ENCODE data around the gene ZDHHC11B.

ZDHHC11B gene

DNA sequence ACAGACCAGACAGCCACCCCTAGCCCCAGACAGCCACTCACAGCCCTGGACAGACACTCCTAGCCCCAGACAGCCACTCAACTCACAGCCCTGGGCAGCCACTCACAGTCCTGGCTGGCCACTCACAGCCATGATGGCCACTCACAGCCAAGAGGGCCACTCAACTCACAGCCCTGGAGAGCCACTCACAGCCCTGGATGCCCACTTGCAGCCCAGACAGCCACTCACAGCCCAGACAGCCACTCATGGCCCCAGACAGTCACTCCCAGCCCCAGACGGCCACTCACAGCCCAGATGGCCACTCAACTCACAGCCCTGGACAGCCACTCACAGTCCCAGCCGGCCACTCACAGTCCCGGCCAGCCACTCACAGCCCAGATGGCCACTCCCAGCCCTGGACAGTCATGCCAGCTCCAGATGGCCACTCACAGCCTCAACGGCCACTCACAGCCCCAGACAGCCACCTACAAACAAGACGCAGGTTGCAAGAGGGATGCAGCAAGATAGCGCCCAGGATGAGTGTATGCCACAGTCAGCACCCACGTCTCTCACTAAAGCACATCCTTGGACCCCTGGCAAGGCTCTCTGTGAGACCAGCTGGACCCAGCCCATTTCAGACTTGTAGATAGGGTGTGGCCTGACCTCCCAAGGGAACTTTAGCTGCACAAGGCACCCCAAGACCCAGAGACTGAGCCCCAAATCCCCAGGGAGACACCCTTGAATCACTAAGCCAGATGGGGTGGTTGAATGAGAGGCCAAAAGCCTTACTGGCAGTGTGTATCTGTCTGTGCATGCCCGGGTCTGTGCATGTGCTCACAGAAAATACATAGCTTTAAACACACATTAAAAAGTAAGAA, 22.4 kb downstream of the ZDHHC11B start:
- Histone ChIP-seq H2AFZ (ENCODE audit: low read depth, low read length) (no peak overlapping the region), H3K27ac (ENCODE audit: low read length) (no peak overlapping the region), H3K79me2 (ENCODE audit: low read length) (no peaks in the 10 kb centered on the region), H3K9me3 (ENCODE audit: insufficient read depth, low read length) (no peaks in the 10 kb centered on the region), H3K4me3 (ENCODE audit: low read length) (no peak overlapping the region), H3K36me3 (replicated peaks; ENCODE audit: low read depth, low read length) (no peaks in the 10 kb centered on the region), H3K4me2 (ENCODE audit: low read length) (no peak overlapping the region), H3K27me3 (ENCODE audit: low read depth, low read length) (no peaks in the 10 kb centered on the region), H3K4me1 (ENCODE audit: low read length) (no peaks in the 10 kb centered on the region), H3K9ac (ENCODE audit: low read length) (no peak overlapping the region), H4K20me1 (ENCODE audit: insufficient read depth, low read length) (no peaks in the 10 kb centered on the region)
- no peak for TF ChIP-seq EZH2phosphoT487 (IDR thresholded peaks at IDR 0.05; ENCODE audit: low read depth)

- Histone ChIP-seq H3K4me1 (ENCODE audit: low read length) (no peaks in the 10 kb centered on the region), H2AFZ (ENCODE audit: low read depth, low read length) (no peak overlapping the region)
Measured at GRCh38 chr5:761059-761771, 23.3 kb downstream of the ZDHHC11B start.

DNA sequence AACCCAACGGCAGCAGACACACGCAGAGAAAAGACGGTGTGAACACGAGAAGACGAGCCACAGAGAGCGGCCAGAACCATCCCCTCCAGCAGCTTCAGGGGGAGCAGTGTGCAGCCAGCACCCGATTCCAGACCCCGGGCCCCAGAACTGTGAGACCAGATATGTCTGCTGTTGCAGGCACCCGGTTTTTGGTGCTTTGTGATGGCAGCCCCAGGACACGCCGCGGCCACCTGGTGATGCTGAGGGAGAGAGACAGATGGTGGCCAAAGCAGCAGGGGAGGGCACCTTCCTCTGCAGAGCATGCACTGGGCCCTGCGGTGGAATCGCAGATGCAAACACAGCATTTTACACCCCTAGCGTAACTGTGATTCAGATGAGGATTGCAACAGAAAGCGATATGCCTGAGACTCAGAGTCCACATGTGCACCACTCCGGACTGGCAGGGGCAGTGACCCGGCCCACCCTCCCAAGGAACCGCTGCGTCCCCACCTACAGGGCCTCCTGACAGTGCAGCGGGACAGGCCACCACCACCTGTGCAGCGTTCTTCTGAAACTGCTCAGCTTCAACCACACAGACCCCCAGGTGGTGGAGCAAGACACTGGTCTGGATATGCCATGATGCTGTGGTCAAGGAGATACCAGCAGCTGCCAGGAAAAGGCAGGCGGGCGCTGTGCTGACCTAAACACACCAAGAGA, 24.0 kb downstream of the ZDHHC11B start:
- no peak overlapping the region for H2AFZ ChIP-seq (ENCODE audit: low read depth, low read length)
- H3K4me2 ChIP-seq (ENCODE audit: low read length), result no peak overlapping the region
- TF ChIP-seq EZH2phosphoT487 (IDR thresholded peaks at IDR 0.05; ENCODE audit: low read depth), result no peak
- no peak for TF ChIP-seq CTCF (IDR thresholded peaks at IDR 0.05; ENCODE audit: low read depth, low read length)
- no peak overlapping the region for H3K4me3 ChIP-seq (ENCODE audit: low read length)
- H3K9ac ChIP-seq (ENCODE audit: low read length), result no peak overlapping the region
- no peaks in the 10 kb centered on the region for H3K79me2 ChIP-seq (ENCODE audit: low read length)
- H4K20me1 ChIP-seq (ENCODE audit: insufficient read depth, low read length), result no peaks in the 10 kb centered on the region
- H3K27me3 ChIP-seq (ENCODE audit: low read depth, low read length), result no peaks in the 10 kb centered on the region
- no peaks in the 10 kb centered on the region for H3K9me3 ChIP-seq (ENCODE audit: insufficient read depth, low read length)
- no peaks in the 10 kb centered on the region for H3K36me3 ChIP-seq (replicated peaks; ENCODE audit: low read depth, low read length)
- H3K4me1 ChIP-seq (ENCODE audit: low read length), result no peaks in the 10 kb centered on the region
- H3K27ac ChIP-seq (ENCODE audit: low read length), result no peak overlapping the region

More at GRCh38 chr5:761059-761771, 23.3 kb downstream of the ZDHHC11B start:
- no peak overlapping the region for H3K9ac ChIP-seq (ENCODE audit: low read length)
- no peaks in the 10 kb centered on the region for H3K9me3 ChIP-seq (ENCODE audit: insufficient read depth, low read length)
- TF ChIP-seq EZH2phosphoT487 (IDR thresholded peaks at IDR 0.05; ENCODE audit: low read depth) (no peak), CTCF (IDR thresholded peaks at IDR 0.05; ENCODE audit: low read depth, low read length) (no peak)
- no peaks in the 10 kb centered on the region for H3K36me3 ChIP-seq (replicated peaks; ENCODE audit: low read depth, low read length)
- no peak overlapping the region for H3K4me3 ChIP-seq (ENCODE audit: low read length)
- H4K20me1 ChIP-seq (ENCODE audit: insufficient read depth, low read length), result no peaks in the 10 kb centered on the region
- no peak overlapping the region for H3K4me2 ChIP-seq (ENCODE audit: low read length)
- H3K27ac ChIP-seq (ENCODE audit: low read length), result no peak overlapping the region
- no peaks in the 10 kb centered on the region for H3K27me3 ChIP-seq (ENCODE audit: low read depth, low read length)
- H3K79me2 ChIP-seq (ENCODE audit: low read length), result no peaks in the 10 kb centered on the region

- H3K4me2 ChIP-seq (ENCODE audit: low read length), result no peak overlapping the region
- no peaks in the 10 kb centered on the region for H3K9me3 ChIP-seq (ENCODE audit: insufficient read depth, low read length)
- H3K36me3 ChIP-seq (replicated peaks; ENCODE audit: low read depth, low read length), result no peaks in the 10 kb centered on the region
- H4K20me1 ChIP-seq (ENCODE audit: insufficient read depth, low read length), result no peaks in the 10 kb centered on the region
- H3K27me3 ChIP-seq (ENCODE audit: low read depth, low read length), result no peaks in the 10 kb centered on the region
- H3K9ac ChIP-seq (ENCODE audit: low read length), result no peak overlapping the region
- H3K4me1 ChIP-seq (ENCODE audit: low read length), result no peaks in the 10 kb centered on the region
- H3K27ac ChIP-seq (ENCODE audit: low read length), result no peak overlapping the region
- H3K79me2 ChIP-seq (ENCODE audit: low read length), result no peaks in the 10 kb centered on the region
- H3K4me3 ChIP-seq (ENCODE audit: low read length), result no peak overlapping the region
- no peak for TF ChIP-seq EZH2phosphoT487 (IDR thresholded peaks at IDR 0.05; ENCODE audit: low read depth)
- TF ChIP-seq CTCF (IDR thresholded peaks at IDR 0.05; ENCODE audit: low read depth, low read length), result no peak
- no peak overlapping the region for H2AFZ ChIP-seq (ENCODE audit: low read depth, low read length)
Measured at GRCh38 chr5:759781-760362, 24.7 kb downstream of the ZDHHC11B start.

Data from OCI-LY3 (cell line).